Neural progenitor cell (in vitro differentiated cells): ENCODE measurements around the gene FBXO44.

Source experiments
- CTCF ChIP-seq: fragments of 200-600 bp; sonication (generic); IDR thresholded peaks from 2 replicates; pipeline ENCODE4 v1.5.1; 2017; ENCODE audit warnings: antibody characterized with exemption, mild to moderate bottlenecking
- EZH2 ChIP-seq: fragments of 200-600 bp; sonication (generic); IDR thresholded peaks from 2 replicates; pipeline ENCODE4 v1.6.1; 2017; ENCODE audit warnings: antibody characterized with exemption, mild to moderate bottlenecking, moderate library complexity
- EZH2phosphoT487 ChIP-seq: fragments of 200-600 bp; sonication (generic); IDR thresholded peaks from 2 replicates; pipeline ENCODE4 v1.6.1; 2017; ENCODE audit warnings: antibody characterized with exemption

- TF ChIP-seq CTCF (no peak), EZH2 (no peak), EZH2phosphoT487 (no peak)
Measured at GRCh38 chr1:11648732-11649158, 5.9 kb upstream of the FBXO44 start.
